CD8-positive, alpha-beta memory T cell (primary cell): ENCODE measurements around the gene F2. TPM values are rescaled to one million over a fixed set of nuclear protein-coding genes. Genes with fewer than 3 reads are reported as not detected.
"Not testable (repeated sequence)": the region's sequence is repeated elsewhere in the genome, so short reads cannot be mapped to it uniquely, and the experiment has no call there.

Source experiments
- CTCF ChIA-PET: fragments of 350-600 bp; sonication (Branson Sonifier 250); formaldehyde crosslinking; loops from one replicate; lab custom pipeline; 2021; ENCODE audit warnings: antibody characterized with exemption; lab: Charles Lee
- POLR2A ChIA-PET: fragments of 350-600 bp; sonication (Branson Sonifier 250); formaldehyde crosslinking; loops from one replicate; lab custom pipeline; 2021; ENCODE audit warnings: antibody characterized with exemption; lab: Charles Lee
- DNase-seq, 5 donors: peaks; one replicate each; pipeline versions ENCODE4 v3.0.0 to v3.0.0-alpha.2; 2020 to 2022; ENCODE audit warnings: mixed read lengths in 1 of 5
- H3K27ac ChIP-seq: one replicate; pipeline ENCODE4 v1.7.0; 2013; ENCODE audit warnings: low read depth, mild to moderate bottlenecking, low read length, moderate library complexity
- H3K27me3 ChIP-seq: 2 replicates; pipeline ENCODE4 v1.7.0; 2013; ENCODE audit warnings: low read length, mild to moderate bottlenecking; ENCODE audit not compliant: insufficient read depth, poor library complexity, severe bottlenecking
- H3K36me3 ChIP-seq: 2 replicates; pipeline ENCODE4 v1.7.0; 2013; ENCODE audit warnings: mild to moderate bottlenecking, low read length, moderate library complexity; ENCODE audit not compliant: insufficient read depth
- H3K4me1 ChIP-seq: 2 replicates; pipeline ENCODE4 v1.7.0; 2013; ENCODE audit warnings: mild to moderate bottlenecking, low read length, moderate library complexity; ENCODE audit not compliant: insufficient read depth
- H3K4me3 ChIP-seq: 2 replicates; pipeline ENCODE4 v1.7.0; 2013; ENCODE audit warnings: mild to moderate bottlenecking, low read length
- H3K9me3 ChIP-seq: 2 replicates; pipeline ENCODE4 v1.7.0; 2013; ENCODE audit warnings: mild to moderate bottlenecking, low read length
- H3K27ac Mint-ChIP-seq, 8 donors: one replicate each; pipeline ENCODE4 v1.8.0; 2020 to 2021; ENCODE audit warnings: mixed read lengths in 8 of 8, mild to moderate bottlenecking in 6 of 8, inconsistent platforms in 3 of 8, moderate library complexity in 3 of 8
- H3K27me3 Mint-ChIP-seq, 2 donors: one replicate each; pipeline ENCODE4 v1.8.0; 2020 to 2021; ENCODE audit warnings: mixed read lengths in 2 of 2, mild to moderate bottlenecking in 1 of 2, moderate library complexity in 1 of 2
- H3K36me3 Mint-ChIP-seq, 3 donors: one replicate each; pipeline ENCODE4 v1.8.0; 2020 to 2021; ENCODE audit warnings: mixed read lengths in 3 of 3, inconsistent platforms in 1 of 3, mild to moderate bottlenecking in 1 of 3
- H3K4me1 Mint-ChIP-seq, 3 donors: one replicate each; pipeline ENCODE4 v1.8.0; 2020 to 2021; ENCODE audit warnings: mixed read lengths in 3 of 3, inconsistent platforms in 1 of 3, mild to moderate bottlenecking in 1 of 3
- H3K4me3 Mint-ChIP-seq, 7 donors: one replicate each; pipeline ENCODE4 v1.8.0; 2020 to 2021; ENCODE audit warnings: mixed read lengths in 7 of 7, mild to moderate bottlenecking in 6 of 7, moderate library complexity in 4 of 7, inconsistent platforms in 2 of 7
- H3K9me3 Mint-ChIP-seq, 5 donors: one replicate each; pipeline ENCODE4 v1.8.0; 2020 to 2022; ENCODE audit warnings: mixed read lengths in 5 of 5, mild to moderate bottlenecking in 3 of 5, moderate library complexity in 2 of 5, inconsistent platforms in 1 of 5
- polyA plus RNA-seq: library from polyadenylated mRNA; unstranded; fragments of 300-500 nt; fragmentation: Illumina TruSeq; gene quantifications from one replicate; pipeline ENCODE4 v1.2.3, GENCODE V29; 2021
- total RNA-seq, 2 experiments: library from RNA; stranded (reverse); gene quantifications; one replicate each; pipeline ENCODE4 v1.2.3, GENCODE V29; 2021

The F2 gene
- total and polyA plus RNA-seq, 3 experiments from 2014 or later, result not detected

DNA sequence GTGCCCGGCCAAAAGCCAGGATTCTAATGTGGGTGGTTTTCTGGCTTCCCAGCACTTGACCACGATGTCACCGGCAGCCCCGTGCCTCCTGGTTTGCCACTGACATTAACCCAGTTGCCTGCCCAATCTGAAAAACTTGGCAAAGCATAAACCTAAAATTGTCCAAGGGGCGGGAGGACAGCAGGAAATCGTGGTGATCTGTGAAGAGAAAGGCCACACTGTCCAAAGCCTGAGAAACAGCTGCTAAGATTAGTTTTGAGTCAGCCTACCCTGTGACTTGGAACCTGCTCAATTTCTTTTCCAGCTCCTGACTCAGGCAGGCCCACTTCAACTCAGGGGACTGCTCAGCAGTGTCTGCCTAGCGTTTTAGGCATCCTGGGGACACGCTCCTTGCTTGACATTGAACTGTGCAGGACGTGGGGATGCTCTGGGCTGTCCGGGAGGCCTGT is 8.2 kb upstream of the F2 start:
- no peak overlapping the region for H3K4me3 Mint-ChIP-seq

DNA sequence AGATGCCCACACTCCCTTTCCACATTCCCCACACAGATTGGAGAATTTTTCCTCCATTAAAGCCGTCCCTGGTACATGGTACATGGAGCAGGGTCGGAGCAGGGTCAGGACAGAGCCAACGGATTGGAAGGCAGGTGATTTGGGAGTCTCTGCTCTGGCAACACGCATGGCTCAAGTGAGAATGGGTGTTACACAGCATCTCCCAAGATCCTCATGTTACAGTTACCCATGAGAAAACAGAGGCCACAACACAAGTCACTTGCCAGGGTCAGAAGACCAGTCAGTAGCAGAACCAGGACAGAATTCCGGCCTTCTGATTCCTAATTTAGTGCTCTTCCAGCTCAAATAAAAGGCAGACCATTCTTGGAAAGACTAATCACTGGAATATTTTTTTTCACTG is 7.7 kb upstream of the F2 start:
- POLR2A ChIA-PET, result no interaction called here
- peaks cover 0 to 6% (median 0%) of the 10 kb centered on the region in 3 donors for H3K4me1 Mint-ChIP-seq
- H3K9me3 Mint-ChIP-seq, result no peaks in the 10 kb centered on the region
- Histone ChIP-seq H3K36me3 (peaks cover 6% of the 10 kb centered on the region), H3K4me3 (no peak overlapping the region), H3K27ac (no peak overlapping the region), H3K27me3 (no peaks in the 10 kb centered on the region), H3K4me1 (no peaks in the 10 kb centered on the region), H3K9me3 (no peaks in the 10 kb centered on the region)
- H3K27me3 Mint-ChIP-seq, result no peaks in the 10 kb centered on the region
- H3K27ac Mint-ChIP-seq, result no peak overlapping the region
- CTCF ChIA-PET, result interaction anchor here (1.2 kb wide), 1 partner anchor 30 kb away, joined by 3 read pairs; no protein-coding TSS in a partner anchor
- peaks cover 0 to 21% (median 3%) of the 10 kb centered on the region in 3 donors for H3K36me3 Mint-ChIP-seq
- DNase-seq, result no peak
- H3K4me3 Mint-ChIP-seq, result no peak overlapping the region

More for the DNA sequence above, 8.2 kb upstream of the F2 start:
- no peak overlapping the region for H3K27ac ChIP-seq
- Mint-ChIP-seq H3K9me3 (no peaks in the 10 kb centered on the region), H3K27me3 (no peaks in the 10 kb centered on the region), H3K36me3 (peaks cover 0 to 25% (median 6%) of the 10 kb centered on the region in 3 donors), H3K27ac (no peak overlapping the region), H3K4me1 (peaks cover 0 to 6% (median 0%) of the 10 kb centered on the region in 3 donors)
- H3K4me3 ChIP-seq, result no peak overlapping the region
- H3K27me3 ChIP-seq, result no peaks in the 10 kb centered on the region
- no peak for DNase-seq
- CTCF ChIA-PET, result interaction anchor here (1.2 kb wide), 1 partner anchor 29 kb away, joined by 3 read pairs; no protein-coding TSS in a partner anchor
- peaks cover 8% of the 10 kb centered on the region for H3K36me3 ChIP-seq
- no peaks in the 10 kb centered on the region for H3K9me3 ChIP-seq
- H3K4me1 ChIP-seq, result no peaks in the 10 kb centered on the region
- POLR2A ChIA-PET, result no interaction called here

DNA sequence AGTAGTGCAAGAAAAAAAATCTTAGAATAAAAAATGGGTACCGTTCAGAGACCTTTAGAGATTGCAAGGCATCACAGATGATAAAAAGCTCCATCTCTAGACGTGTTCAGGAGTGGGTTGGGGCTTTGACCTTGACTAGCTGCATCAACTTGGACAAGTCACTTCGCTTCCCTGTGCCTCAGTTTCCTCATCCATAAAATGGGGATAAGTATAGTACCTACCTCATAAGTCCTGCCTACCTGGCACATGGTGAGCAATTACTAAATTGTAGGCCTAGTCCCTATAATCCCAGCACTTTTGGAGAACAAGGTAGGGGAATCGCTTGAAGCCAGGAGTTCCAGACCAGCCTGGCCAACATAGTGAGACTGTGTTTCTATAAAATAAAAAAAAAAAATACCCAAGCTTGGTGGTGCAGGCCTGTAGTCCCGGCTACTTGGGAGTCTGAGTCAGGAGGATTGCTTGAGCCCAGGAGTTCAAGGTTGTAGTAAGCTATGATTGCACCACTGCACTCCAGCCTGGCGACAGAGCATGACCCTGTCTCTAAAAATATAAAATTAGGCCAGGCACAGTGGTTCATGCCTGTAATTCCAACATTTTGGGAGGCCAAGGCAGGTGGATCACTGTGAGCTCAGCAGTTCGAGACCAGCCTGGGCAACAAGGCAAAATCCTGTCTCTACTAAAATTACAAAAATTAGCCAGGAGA is 6.0 kb upstream of the F2 start:
- H3K36me3 ChIP-seq, result no peaks in the 10 kb centered on the region
- Mint-ChIP-seq H3K36me3 (peaks cover 0 to 5% (median 3%) of the 10 kb centered on the region in 3 donors), H3K27ac (no peak overlapping the region), H3K4me1 (peaks cover 0 to under 1% (median 0%) of the 10 kb centered on the region in 3 donors), H3K27me3 (no peaks in the 10 kb centered on the region), H3K9me3 (no peaks in the 10 kb centered on the region), H3K4me3 (no peak overlapping the region)
- H3K27me3 ChIP-seq, result no peaks in the 10 kb centered on the region
- H3K4me3 ChIP-seq, result no peak overlapping the region
- ChIA-PET POLR2A (no interaction called here), CTCF (no interaction called here)
- H3K27ac ChIP-seq, result no peak overlapping the region
- H3K4me1 ChIP-seq, result peaks cover under 1% of the 10 kb centered on the region
- H3K9me3 ChIP-seq, result no peaks in the 10 kb centered on the region
- no peak for DNase-seq

DNA sequence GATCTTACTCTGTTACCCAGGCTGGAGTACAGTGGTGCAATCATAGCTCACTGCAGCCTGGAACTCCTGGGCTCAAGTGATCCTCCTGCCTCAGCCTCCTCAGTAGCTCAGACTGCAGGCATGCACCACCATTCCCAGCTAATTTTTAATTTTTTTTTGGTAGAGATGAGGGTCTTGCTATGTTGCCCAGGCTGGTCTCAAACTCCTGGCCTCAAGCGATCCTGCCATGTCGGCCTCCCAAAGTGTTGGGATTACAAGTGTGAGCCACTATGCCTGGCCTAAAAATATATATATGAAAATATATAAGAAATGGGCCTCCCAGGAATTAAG is 1.2 kb upstream of the F2 start:
- H3K9me3 Mint-ChIP-seq, H3K36me3 Mint-ChIP-seq, H3K27me3 Mint-ChIP-seq, H3K27ac ChIP-seq, CTCF ChIA-PET, DNase-seq, POLR2A ChIA-PET, H3K9me3 ChIP-seq, H3K27me3 ChIP-seq, H3K27ac Mint-ChIP-seq, H3K4me3 Mint-ChIP-seq, H3K4me1 ChIP-seq, H3K4me1 Mint-ChIP-seq, H3K4me3 ChIP-seq, H3K36me3 ChIP-seq: not testable (repeated sequence)

DNA sequence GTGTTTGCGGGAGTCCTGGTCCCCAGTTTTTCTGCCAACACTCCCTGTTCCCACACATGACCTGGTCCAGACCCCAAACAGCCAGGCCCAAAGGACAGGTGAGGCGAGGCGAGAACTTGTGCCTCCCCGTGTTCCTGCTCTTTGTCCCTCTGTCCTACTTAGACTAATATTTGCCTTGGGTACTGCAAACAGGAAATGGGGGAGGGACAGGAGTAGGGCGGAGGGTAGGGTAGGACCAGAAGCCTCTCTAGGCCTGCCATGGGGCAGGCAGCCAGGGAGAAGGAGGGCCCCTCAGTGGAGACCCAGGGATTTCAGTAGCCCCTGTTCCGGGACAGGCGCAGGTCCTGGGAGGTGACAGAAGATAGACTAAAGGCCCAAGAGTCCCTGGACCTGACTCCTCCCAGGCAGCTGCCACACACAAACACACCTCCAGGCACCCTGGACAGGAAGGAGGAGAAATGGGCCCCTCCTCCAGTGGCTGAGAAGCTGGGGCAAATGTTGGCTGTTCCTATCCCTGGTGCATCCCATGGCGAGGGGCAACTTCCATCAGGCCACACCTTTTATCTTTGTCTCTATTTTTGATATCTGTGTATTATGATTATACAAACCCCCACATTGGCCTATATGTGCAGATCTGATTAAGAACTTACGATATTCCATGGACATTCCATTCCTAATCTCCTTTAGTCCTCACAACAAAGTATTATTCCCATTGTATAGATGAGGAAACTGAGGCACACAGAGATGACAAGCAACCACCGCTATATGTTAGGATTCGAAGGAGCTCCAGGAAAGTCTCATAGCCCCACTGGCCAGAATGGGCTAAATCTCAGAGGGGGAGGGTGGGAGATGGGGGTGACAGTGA is 626 bp upstream of the F2 start:
- Mint-ChIP-seq H3K9me3 (no peaks in the 10 kb centered on the region), H3K4me3 (no peak overlapping the region), H3K27me3 (peaks cover 0 to 4% of the 10 kb centered on the region in 2 donors), H3K27ac (peak overlapping the region in 2 of 8 donors; percentile 28 to 78), H3K36me3 (no peaks in the 10 kb centered on the region), H3K4me1 (peaks cover 0 to 8% (median 6%) of the 10 kb centered on the region in 3 donors)
- Histone ChIP-seq H3K36me3 (no peaks in the 10 kb centered on the region), H3K9me3 (no peaks in the 10 kb centered on the region), H3K4me1 (peaks cover 6% of the 10 kb centered on the region), H3K27me3 (no peaks in the 10 kb centered on the region), H3K27ac (no peak overlapping the region), H3K4me3 (no peak overlapping the region)
- ChIA-PET POLR2A (no interaction called here), CTCF (no interaction called here)
- DNase-seq, result no peak

DNA sequence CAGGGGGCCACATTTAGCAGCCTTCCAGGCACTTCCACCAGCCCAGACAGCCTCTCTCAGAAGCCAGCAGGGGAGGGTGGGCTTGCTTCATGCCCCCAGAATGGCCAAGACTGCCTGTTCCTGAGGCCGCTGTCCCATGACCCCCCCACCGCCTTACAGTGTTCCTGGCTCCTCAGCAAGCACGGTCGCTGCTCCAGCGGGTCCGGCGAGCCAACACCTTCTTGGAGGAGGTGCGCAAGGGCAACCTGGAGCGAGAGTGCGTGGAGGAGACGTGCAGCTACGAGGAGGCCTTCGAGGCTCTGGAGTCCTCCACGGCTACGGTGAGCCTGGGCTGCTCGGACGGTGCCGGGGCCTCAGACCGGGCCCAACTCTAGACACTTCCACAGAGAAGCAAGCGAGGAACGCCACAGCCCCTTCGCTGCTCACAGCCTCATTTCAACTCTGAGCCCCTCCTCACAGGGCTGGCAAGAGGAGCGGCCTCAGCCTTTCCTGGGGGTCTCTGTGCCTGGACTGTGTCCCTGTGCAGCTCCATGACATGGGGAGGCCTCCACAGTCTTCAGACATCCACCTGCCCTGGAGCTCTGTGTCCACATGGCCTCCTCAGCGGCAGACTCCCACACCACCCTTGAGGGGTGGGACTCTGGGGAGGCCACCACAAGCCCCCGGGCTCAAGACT is 668 bp downstream of the F2 start:
- no peak for DNase-seq
- peaks cover 0 to 4% of the 10 kb centered on the region in 2 donors for H3K27me3 Mint-ChIP-seq
- no peaks in the 10 kb centered on the region for H3K27me3 ChIP-seq
- peaks cover 6% of the 10 kb centered on the region for H3K4me1 ChIP-seq
- H3K27ac Mint-ChIP-seq, result no peak overlapping the region
- H3K36me3 ChIP-seq, result no peaks in the 10 kb centered on the region
- ChIA-PET CTCF (no interaction called here), POLR2A (no interaction called here)
- no peak overlapping the region for H3K4me3 Mint-ChIP-seq
- H3K4me1 Mint-ChIP-seq, result peaks cover 0 to 8% (median 6%) of the 10 kb centered on the region in 3 donors
- H3K4me3 ChIP-seq, result no peak overlapping the region
- no peaks in the 10 kb centered on the region for H3K9me3 ChIP-seq
- H3K36me3 Mint-ChIP-seq, result no peaks in the 10 kb centered on the region
- no peak overlapping the region for H3K27ac ChIP-seq
- H3K9me3 Mint-ChIP-seq, result no peaks in the 10 kb centered on the region

DNA sequence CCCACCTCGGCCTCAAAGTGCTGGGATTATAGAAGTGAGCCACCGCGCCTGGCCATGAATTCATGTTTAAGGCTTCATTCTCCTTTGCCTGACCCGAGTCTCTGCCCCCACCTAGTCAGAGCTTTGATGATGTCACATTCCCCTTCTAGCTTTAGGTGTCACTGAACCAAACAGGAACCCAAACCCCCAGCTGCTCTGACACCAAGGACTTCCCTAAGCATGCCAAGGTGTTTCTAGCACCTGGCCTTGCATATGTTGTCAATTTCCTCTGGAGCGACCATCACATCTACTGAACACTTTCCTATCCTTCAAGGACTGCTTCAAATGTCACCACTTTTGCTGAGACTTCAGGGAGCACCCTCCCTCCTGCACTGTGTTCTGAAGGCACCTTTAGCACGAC is 2.3 kb downstream of the F2 start:
- Histone ChIP-seq H3K27me3 (no peaks in the 10 kb centered on the region), H3K27ac (no peak overlapping the region), H3K4me3 (no peak overlapping the region), H3K9me3 (no peaks in the 10 kb centered on the region), H3K4me1 (peaks cover 6% of the 10 kb centered on the region), H3K36me3 (no peaks in the 10 kb centered on the region)
- DNase-seq, result no peak
- Mint-ChIP-seq H3K27ac (peak overlapping the region in 3 of 8 donors; percentile 36 to 61 (median 58)), H3K36me3 (no peaks in the 10 kb centered on the region), H3K4me1 (peaks cover 0 to 8% (median 6%) of the 10 kb centered on the region in 3 donors), H3K4me3 (no peak overlapping the region), H3K9me3 (no peaks in the 10 kb centered on the region), H3K27me3 (peaks cover 0 to 4% of the 10 kb centered on the region in 2 donors)
- POLR2A ChIA-PET, result interaction anchor here (0.6 kb wide), 1 partner anchor 110 kb away, joined by 6 read pairs; no protein-coding TSS in a partner anchor
- CTCF ChIA-PET, result no interaction called here
